Endothelial cell of umbilical vein (primary cell): ENCODE results near the gene WDR55. TPM values are rescaled to one million over a fixed set of nuclear protein-coding genes. Genes with fewer than 3 reads are reported as not detected.
"Not testable (repeated sequence)": the region's sequence is repeated elsewhere in the genome, so short reads cannot be mapped to it uniquely, and the experiment has no call there.

Experiments used
- BruUV-seq: library from RNA; stranded (reverse); fragments of 400-500 nt; replicated peaks from 2 replicates; lab custom pipeline; 2021; lab: Mats Ljungman, UMichigan
- CTCF ChIA-PET: fragments of 300-600, 350-600 bp; sonication (Branson Sonifier 250); formaldehyde crosslinking; loops from one replicate; lab custom pipeline; 2021; ENCODE audit warnings: antibody characterized with exemption, inconsistent platforms; lab: Charles Lee
- POLR2A ChIA-PET: fragments of 300-600, 350-600 bp; sonication (Branson Sonifier 250); formaldehyde crosslinking; loops from one replicate; lab custom pipeline; 2021; ENCODE audit warnings: antibody characterized with exemption, inconsistent platforms; lab: Charles Lee
- DNase-seq: peaks from one replicate; pipeline ENCODE4 v3.0.0-alpha.2; 2011; ENCODE audit warnings: low read depth, low spot score
- FAIRE-seq: peaks from 2 replicates; lab custom pipeline; 2011; peaks lifted over from hg19 to GRCh38; lab: Jason Lieb, UNC
- H2AFZ ChIP-seq: 2 replicates; pipeline ENCODE4 v1.6.0; 2012; ENCODE audit warnings: low read depth, low read length, control low read depth, inconsistent platforms
- H3K27ac ChIP-seq: 2 replicates; pipeline ENCODE4 v1.5.1; 2011; ENCODE audit warnings: low read depth, mild to moderate bottlenecking, control low read depth, low read length, moderate library complexity; ENCODE audit not compliant: insufficient read depth
- H3K27me3 ChIP-seq, 2 experiments: 2 replicates each; pipeline versions ENCODE4 v1.6.0 to v1.6.1; 2011; ENCODE audit warnings: low read length in 2 of 2, mixed read lengths in 1 of 2; ENCODE audit not compliant: control insufficient read depth in 2 of 2, insufficient read depth in 2 of 2
- H3K36me3 ChIP-seq, 2 experiments: 2 replicates in 1 of 2; 3 replicates in 1 of 2; pipeline ENCODE4 v1.5.1; 2011; ENCODE audit warnings: low read length in 2 of 2, mild to moderate bottlenecking in 1 of 2, moderate library complexity in 1 of 2; ENCODE audit not compliant: control insufficient read depth in 2 of 2, insufficient read depth in 2 of 2; ENCODE audit errors: extremely low read depth in 1 of 2
- H3K4me1 ChIP-seq: 3 replicates; pipeline ENCODE4 v1.5.1; 2011; ENCODE audit warnings: mild to moderate bottlenecking, low read length; ENCODE audit not compliant: control insufficient read depth, insufficient read depth; ENCODE audit errors: extremely low read depth
- H3K4me2 ChIP-seq: 2 replicates; pipeline ENCODE4 v1.6.1; 2011; ENCODE audit warnings: low read length, control low read depth, mixed read lengths; ENCODE audit not compliant: insufficient read depth
- H3K4me3 ChIP-seq, 3 experiments: fragments of 200-600 bp in 1 of 3; sonication (generic), shearing (Covaris generic) in 1 of 3; replicated peaks in 1 of 3; 2 replicates each; pipeline ENCODE4 v1.5.1; 2011 to 2016; ENCODE audit warnings: control low read depth in 3 of 3, low read length in 3 of 3, mild to moderate bottlenecking in 2 of 3, inconsistent platforms in 1 of 3, low read depth in 1 of 3, moderate library complexity in 1 of 3; ENCODE audit not compliant: insufficient read depth in 1 of 3
- H3K79me2 ChIP-seq: 2 replicates; pipeline ENCODE4 v1.6.0; 2012; ENCODE audit warnings: low read length, inconsistent platforms; ENCODE audit not compliant: control insufficient read depth, insufficient read depth
- H3K9ac ChIP-seq: replicated peaks from 2 replicates; pipeline ENCODE3; 2011; ENCODE audit warnings: low read length, control low read depth; ENCODE audit not compliant: insufficient read depth; ENCODE audit errors: extremely low read depth
- H3K9me1 ChIP-seq: replicated peaks from 3 replicates; pipeline ENCODE4 v1.6.0; 2011; ENCODE audit warnings: mild to moderate bottlenecking, low read length; ENCODE audit not compliant: control insufficient read depth, insufficient read depth; ENCODE audit errors: extremely low read depth
- H3K9me3 ChIP-seq: replicated peaks from 2 replicates; pipeline ENCODE4 v1.5.1; 2012; ENCODE audit warnings: low read length, inconsistent platforms; ENCODE audit not compliant: control insufficient read depth, insufficient read depth
- H4K20me1 ChIP-seq: replicated peaks from 2 replicates; pipeline ENCODE3; 2011; ENCODE audit warnings: mild to moderate bottlenecking, low read length; ENCODE audit not compliant: control insufficient read depth, insufficient read depth; ENCODE audit errors: extremely low read depth
- EZH2 ChIP-seq: IDR thresholded peaks from 2 replicates; pipeline ENCODE4 v1.6.1; 2012; ENCODE audit warnings: borderline replicate concordance, low read depth, mild to moderate bottlenecking, moderate library complexity, low read length, inconsistent platforms; ENCODE audit not compliant: severe bottlenecking
- FOS ChIP-seq: IDR thresholded peaks from 2 replicates; pipeline ENCODE4 v1.6.1; 2011; ENCODE audit warnings: mild to moderate bottlenecking, low read length, moderate library complexity, borderline replicate concordance; ENCODE audit not compliant: insufficient read depth
- GATA2 ChIP-seq: IDR thresholded peaks from 2 replicates; pipeline ENCODE4 v1.7.0; 2011; ENCODE audit warnings: low read depth, mild to moderate bottlenecking, moderate library complexity, mixed read lengths, low read length; ENCODE audit not compliant: insufficient read length, insufficient read depth
- JUN ChIP-seq: IDR thresholded peaks from 2 replicates; pipeline ENCODE4 v1.6.1; 2011; ENCODE audit warnings: borderline replicate concordance, low read depth; ENCODE audit not compliant: insufficient read length, insufficient read depth
- MAX ChIP-seq: IDR thresholded peaks from 2 replicates; pipeline ENCODE4 v1.6.1; 2011; ENCODE audit not compliant: insufficient read depth, insufficient read length
- MYC ChIP-seq: IDR thresholded peaks from one replicate; pipeline ENCODE4 v1.6.1; 2011; ENCODE audit warnings: mild to moderate bottlenecking, low read depth, low read length
- POLR2A ChIP-seq: IDR thresholded peaks from 2 replicates; pipeline ENCODE4 v1.6.1; 2012; ENCODE audit warnings: low read depth, mild to moderate bottlenecking, control low read depth, low read length
- POLR2AphosphoS5 ChIP-seq: IDR thresholded peaks from 2 replicates; pipeline ENCODE4 v1.6.1; 2012; ENCODE audit warnings: low read depth, mild to moderate bottlenecking, control low read depth, low read length, moderate library complexity; ENCODE audit not compliant: insufficient read depth
- dilution Hi-C: fragments of 300-500 bp; cut with MboI; formaldehyde crosslinking; loops from one replicate; pipeline ENCODE4 v1.15.0; 2019; ENCODE audit warnings: low sequenced_read_pairs; ENCODE audit not compliant: extremely low pct_ligation_motif_present
- intact Hi-C: fragments of 100-400 bp; cut with micrococcal nuclease; formaldehyde crosslinking; loops from one replicate; pipeline ENCODE4 v1.10.0; 2022
- polyA plus RNA-seq, 4 experiments: library from polyadenylated mRNA; depleted of rRNA in 3 of 4; stranded (reverse) in 3 of 4; unstranded in 1 of 4; fragments of >200 nt; gene quantifications; 2 replicates each; pipeline versions ENCODE4 v1.2.1 to v1.2.3, GENCODE V29; 2011 to 2012; ENCODE audit warnings: missing spikeins in 1 of 4
- total RNA-seq: library from RNA; stranded (reverse); gene quantifications from 2 replicates; pipeline ENCODE4 v1.2.3, GENCODE V29; 2021
- TF ChIP-seq, protein P1 (sequence below), 2 donors: IDR thresholded peaks; 1 replicate in 1 of 2; 2 replicates in 1 of 2; pipeline ENCODE4 v1.5.1; 2011; ENCODE audit warnings: low read length in 2 of 2, mild to moderate bottlenecking in 2 of 2, moderate library complexity in 2 of 2, control low read depth in 1 of 2, inconsistent platforms in 1 of 2, low read depth in 1 of 2; ENCODE audit not compliant: insufficient read depth in 1 of 2; ENCODE audit errors: extremely low read depth in 1 of 2

WDR55 gene
- total and polyA plus RNA-seq, 2 donors (not counting 3 experiments of a cell fraction or from before 2014, with no cell fraction given), result 17.5 to 25.3 TPM

DNA sequence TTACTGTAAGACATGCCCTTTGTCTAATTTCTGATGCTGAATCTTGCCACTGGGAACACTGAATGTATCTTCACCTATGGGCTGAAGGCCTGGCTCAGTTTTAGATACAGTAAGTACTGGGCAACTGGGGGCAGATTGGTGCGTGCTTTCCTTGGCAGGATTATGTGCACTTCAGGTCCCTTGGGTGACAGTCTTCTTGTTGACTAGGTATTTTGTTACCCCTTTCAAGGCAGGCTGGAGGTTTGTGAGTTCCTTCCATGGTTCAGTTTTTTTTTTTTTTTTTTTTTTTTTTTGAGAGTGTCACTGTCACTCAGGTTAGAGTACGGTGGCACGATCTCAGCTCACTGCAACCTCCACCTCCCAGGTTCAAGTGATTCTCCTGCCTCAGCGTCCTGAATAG, 43.1 kb downstream of the WDR55 start:
- ChIA-PET CTCF (no interaction called here), POLR2A (no interaction called here)
- TF ChIP-seq POLR2AphosphoS5 (no peak), GATA2 (no peak), MYC (no peak), MAX (no peak), POLR2A (no peak), EZH2 (no peak), FOS (no peak), JUN (no peak)
- TF ChIP-seq, protein P1, sequence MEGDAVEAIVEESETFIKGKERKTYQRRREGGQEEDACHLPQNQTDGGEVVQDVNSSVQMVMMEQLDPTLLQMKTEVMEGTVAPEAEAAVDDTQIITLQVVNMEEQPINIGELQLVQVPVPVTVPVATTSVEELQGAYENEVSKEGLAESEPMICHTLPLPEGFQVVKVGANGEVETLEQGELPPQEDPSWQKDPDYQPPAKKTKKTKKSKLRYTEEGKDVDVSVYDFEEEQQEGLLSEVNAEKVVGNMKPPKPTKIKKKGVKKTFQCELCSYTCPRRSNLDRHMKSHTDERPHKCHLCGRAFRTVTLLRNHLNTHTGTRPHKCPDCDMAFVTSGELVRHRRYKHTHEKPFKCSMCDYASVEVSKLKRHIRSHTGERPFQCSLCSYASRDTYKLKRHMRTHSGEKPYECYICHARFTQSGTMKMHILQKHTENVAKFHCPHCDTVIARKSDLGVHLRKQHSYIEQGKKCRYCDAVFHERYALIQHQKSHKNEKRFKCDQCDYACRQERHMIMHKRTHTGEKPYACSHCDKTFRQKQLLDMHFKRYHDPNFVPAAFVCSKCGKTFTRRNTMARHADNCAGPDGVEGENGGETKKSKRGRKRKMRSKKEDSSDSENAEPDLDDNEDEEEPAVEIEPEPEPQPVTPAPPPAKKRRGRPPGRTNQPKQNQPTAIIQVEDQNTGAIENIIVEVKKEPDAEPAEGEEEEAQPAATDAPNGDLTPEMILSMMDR (IDR thresholded peaks at IDR 0.05; ENCODE audit: extremely low read depth in 1 of 2, insufficient read depth in 1 of 2, low read depth in 1 of 2, low read length in 2 of 2), result no peak
- FAIRE-seq (no peak), DNase-seq (no peak)
- Histone ChIP-seq H3K27ac (no peak overlapping the region), H3K9me3 (no peaks in the 10 kb centered on the region), H4K20me1 (no peaks in the 10 kb centered on the region), H3K9me1 (no peaks in the 10 kb centered on the region), H3K4me1 (peaks cover 10% of the 10 kb centered on the region), H3K9ac (no peak overlapping the region), H3K4me2 (no peak overlapping the region), H3K4me3 (no peak overlapping the region), H3K27me3 (no peaks in the 10 kb centered on the region), H3K36me3 (peaks cover 15 to 31% of the 10 kb centered on the region in 2 experiments), H2AFZ (no peak overlapping the region), H3K79me2 (no peaks in the 10 kb centered on the region)
- intact Hi-C loops, result no loop called here
- BruUV-seq, result no TSS peak
- dilution Hi-C loops, result no loop called here

DNA sequence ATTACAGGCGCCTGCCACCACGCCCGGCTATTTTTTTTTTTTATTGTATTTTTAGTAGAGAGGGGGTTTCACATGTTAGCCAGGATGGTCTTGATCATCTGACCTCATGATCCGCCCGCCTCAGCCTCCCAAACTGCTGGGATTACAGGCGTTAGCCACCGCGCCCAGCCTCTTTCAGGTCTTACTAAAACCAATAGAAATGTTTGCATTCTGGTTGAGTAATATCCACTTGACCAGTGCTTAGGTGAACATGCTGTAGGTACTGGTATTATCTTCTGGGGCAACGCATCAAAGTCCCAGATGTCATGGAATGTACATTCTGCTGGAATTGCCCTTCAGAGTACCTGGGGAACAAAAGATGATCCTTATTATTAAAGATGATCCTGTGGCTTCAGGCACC, 44.1 kb downstream of the WDR55 start:
- peaks cover 10% of the 10 kb centered on the region for H3K4me1 ChIP-seq
- FAIRE-seq, H3K4me3 ChIP-seq, H3K79me2 ChIP-seq, H2AFZ ChIP-seq, dilution Hi-C loops, H3K27ac ChIP-seq, BruUV-seq, H3K4me2 ChIP-seq, H3K9me1 ChIP-seq, H4K20me1 ChIP-seq, H3K9me3 ChIP-seq, H3K9ac ChIP-seq, intact Hi-C loops, H3K27me3 ChIP-seq, POLR2A ChIA-PET, CTCF ChIA-PET, DNase-seq: not testable (repeated sequence)
- H3K36me3 ChIP-seq, result peaks cover 14 to 25% of the 10 kb centered on the region in 2 experiments
